ENCODE results near the gene RASSF4.

GRCh38 chr10:45003432-45004000 lies 43.9 kb downstream of the RASSF4 start:
- TF ChIP-seq GATA3 (IDR thresholded peaks at IDR 0.05; ENCODE audit: low read depth, low read length) = no peak
- TF ChIP-seq GATA2 (IDR thresholded peaks at IDR 0.05; ENCODE audit: low read depth, low read length) = no peak

Measured in SH-SY5Y (cell line).